Measurements from ENCODE around the gene ARRDC5. TPM values are rescaled to one million over a fixed set of nuclear protein-coding genes. Genes with fewer than 3 reads are reported as not detected.

ARRDC5 gene
- total and polyA plus RNA-seq, 2 of the 13 experiments (the other 11 are each of a cell fraction or from before 2014, with no cell fraction given), result not detected

- TF ChIP-seq ZNF616 (CRISPR knock-in tag; IDR thresholded peaks at IDR 0.05; ENCODE audit: low read depth), result no peak
- TF ChIP-seq TBL1XR1 (IDR thresholded peaks at IDR 0.05; ENCODE audit: borderline replicate concordance, low read length, partially characterized antibody), result no peak
- TF ChIP-seq AKAP8 (CRISPR knock-in tag; IDR thresholded peaks at IDR 0.05), result no peak
- TF ChIP-seq, protein P1, sequence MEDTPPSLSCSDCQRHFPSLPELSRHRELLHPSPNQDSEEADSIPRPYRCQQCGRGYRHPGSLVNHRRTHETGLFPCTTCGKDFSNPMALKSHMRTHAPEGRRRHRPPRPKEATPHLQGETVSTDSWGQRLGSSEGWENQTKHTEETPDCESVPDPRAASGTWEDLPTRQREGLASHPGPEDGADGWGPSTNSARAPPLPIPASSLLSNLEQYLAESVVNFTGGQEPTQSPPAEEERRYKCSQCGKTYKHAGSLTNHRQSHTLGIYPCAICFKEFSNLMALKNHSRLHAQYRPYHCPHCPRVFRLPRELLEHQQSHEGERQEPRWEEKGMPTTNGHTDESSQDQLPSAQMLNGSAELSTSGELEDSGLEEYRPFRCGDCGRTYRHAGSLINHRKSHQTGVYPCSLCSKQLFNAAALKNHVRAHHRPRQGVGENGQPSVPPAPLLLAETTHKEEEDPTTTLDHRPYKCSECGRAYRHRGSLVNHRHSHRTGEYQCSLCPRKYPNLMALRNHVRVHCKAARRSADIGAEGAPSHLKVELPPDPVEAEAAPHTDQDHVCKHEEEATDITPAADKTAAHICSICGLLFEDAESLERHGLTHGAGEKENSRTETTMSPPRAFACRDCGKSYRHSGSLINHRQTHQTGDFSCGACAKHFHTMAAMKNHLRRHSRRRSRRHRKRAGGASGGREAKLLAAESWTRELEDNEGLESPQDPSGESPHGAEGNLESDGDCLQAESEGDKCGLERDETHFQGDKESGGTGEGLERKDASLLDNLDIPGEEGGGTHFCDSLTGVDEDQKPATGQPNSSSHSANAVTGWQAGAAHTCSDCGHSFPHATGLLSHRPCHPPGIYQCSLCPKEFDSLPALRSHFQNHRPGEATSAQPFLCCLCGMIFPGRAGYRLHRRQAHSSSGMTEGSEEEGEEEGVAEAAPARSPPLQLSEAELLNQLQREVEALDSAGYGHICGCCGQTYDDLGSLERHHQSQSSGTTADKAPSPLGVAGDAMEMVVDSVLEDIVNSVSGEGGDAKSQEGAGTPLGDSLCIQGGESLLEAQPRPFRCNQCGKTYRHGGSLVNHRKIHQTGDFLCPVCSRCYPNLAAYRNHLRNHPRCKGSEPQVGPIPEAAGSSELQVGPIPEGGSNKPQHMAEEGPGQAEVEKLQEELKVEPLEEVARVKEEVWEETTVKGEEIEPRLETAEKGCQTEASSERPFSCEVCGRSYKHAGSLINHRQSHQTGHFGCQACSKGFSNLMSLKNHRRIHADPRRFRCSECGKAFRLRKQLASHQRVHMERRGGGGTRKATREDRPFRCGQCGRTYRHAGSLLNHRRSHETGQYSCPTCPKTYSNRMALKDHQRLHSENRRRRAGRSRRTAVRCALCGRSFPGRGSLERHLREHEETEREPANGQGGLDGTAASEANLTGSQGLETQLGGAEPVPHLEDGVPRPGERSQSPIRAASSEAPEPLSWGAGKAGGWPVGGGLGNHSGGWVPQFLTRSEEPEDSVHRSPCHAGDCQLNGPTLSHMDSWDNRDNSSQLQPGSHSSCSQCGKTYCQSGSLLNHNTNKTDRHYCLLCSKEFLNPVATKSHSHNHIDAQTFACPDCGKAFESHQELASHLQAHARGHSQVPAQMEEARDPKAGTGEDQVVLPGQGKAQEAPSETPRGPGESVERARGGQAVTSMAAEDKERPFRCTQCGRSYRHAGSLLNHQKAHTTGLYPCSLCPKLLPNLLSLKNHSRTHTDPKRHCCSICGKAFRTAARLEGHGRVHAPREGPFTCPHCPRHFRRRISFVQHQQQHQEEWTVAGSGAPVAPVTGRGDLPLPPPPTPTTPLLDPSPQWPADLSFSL (CRISPR knock-in tag; IDR thresholded peaks at IDR 0.05), result peak; percentile 55; the same call in 1 of the 2 replicates
- TF ChIP-seq SIN3A (IDR thresholded peaks at IDR 0.05; ENCODE audit: borderline replicate concordance, low read depth, low read length), result 0 out of 2 replicates have a peak, but pooled peaks have one; percentile 12
- no peak for TF ChIP-seq SNAPC2 (CRISPR knock-in tag; IDR thresholded peaks at IDR 0.05)
- TF ChIP-seq ASH2L (IDR thresholded peaks at IDR 0.05; ENCODE audit: insufficient read length, low read depth, low read length), result peak; percentile 36
- TF ChIP-seq NFKBIZ (CRISPR knock-in tag; IDR thresholded peaks at IDR 0.05), result peak; percentile 65; the same call in 1 of the 2 replicates
- peak; percentile 87 for TF ChIP-seq XRCC5 (optimal IDR thresholded peaks at IDR 0.05; ENCODE audit: low read length)
- TF ChIP-seq ZNF276 (CRISPR knock-in tag; IDR thresholded peaks at IDR 0.05; ENCODE audit: low read depth), result no peak
- TF ChIP-seq, protein P2, sequence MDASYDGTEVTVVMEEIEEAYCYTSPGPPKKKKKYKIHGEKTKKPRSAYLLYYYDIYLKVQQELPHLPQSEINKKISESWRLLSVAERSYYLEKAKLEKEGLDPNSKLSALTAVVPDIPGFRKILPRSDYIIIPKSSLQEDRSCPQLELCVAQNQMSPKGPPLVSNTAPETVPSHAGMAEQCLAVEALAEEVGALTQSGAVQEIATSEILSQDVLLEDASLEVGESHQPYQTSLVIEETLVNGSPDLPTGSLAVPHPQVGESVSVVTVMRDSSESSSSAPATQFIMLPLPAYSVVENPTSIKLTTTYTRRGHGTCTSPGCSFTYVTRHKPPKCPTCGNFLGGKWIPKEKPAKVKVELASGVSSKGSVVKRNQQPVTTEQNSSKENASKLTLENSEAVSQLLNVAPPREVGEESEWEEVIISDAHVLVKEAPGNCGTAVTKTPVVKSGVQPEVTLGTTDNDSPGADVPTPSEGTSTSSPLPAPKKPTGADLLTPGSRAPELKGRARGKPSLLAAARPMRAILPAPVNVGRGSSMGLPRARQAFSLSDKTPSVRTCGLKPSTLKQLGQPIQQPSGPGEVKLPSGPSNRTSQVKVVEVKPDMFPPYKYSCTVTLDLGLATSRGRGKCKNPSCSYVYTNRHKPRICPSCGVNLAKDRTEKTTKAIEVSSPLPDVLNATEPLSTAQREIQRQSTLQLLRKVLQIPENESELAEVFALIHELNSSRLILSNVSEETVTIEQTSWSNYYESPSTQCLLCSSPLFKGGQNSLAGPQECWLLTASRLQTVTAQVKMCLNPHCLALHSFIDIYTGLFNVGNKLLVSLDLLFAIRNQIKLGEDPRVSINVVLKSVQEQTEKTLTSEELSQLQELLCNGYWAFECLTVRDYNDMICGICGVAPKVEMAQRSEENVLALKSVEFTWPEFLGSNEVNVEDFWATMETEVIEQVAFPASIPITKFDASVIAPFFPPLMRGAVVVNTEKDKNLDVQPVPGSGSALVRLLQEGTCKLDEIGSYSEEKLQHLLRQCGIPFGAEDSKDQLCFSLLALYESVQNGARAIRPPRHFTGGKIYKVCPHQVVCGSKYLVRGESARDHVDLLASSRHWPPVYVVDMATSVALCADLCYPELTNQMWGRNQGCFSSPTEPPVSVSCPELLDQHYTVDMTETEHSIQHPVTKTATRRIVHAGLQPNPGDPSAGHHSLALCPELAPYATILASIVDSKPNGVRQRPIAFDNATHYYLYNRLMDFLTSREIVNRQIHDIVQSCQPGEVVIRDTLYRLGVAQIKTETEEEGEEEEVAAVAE (CRISPR knock-in tag; IDR thresholded peaks at IDR 0.05; ENCODE audit: borderline replicate concordance), result no peak
- peak; percentile 77 for TF ChIP-seq PATZ1 (CRISPR knock-in tag; IDR thresholded peaks at IDR 0.05)
These were observed 32.5 kb downstream of the ARRDC5 start (continued) for GRCh38 chr19:4870025-4870700.
